ENCODE measurements around the gene GLP2R.

Gene GLP2R

GRCh38 chr17:9874722-9875121, 49.0 kb downstream of the GLP2R start:
- H3K27ac ChIP-seq (ENCODE audit: low read depth, low read length), result no peak overlapping the region
- H3K79me2 ChIP-seq (ENCODE audit: control insufficient read depth, insufficient read depth, low read length), result no peaks in the 10 kb centered on the region
- H4K5ac ChIP-seq (ENCODE audit: low read length), result no peak overlapping the region
- no peak overlapping the region for H4K8ac ChIP-seq (ENCODE audit: low read depth, low read length)
- WGBS (ENCODE audit: extremely low coverage, insufficient coverage, low lambda C conversion rate), result no CpG with 5 or more reads among the region's 3 CpGs
- no peaks in the 10 kb centered on the region for H3K79me1 ChIP-seq (ENCODE audit: low read length)
- no peak overlapping the region for H2BK120ac ChIP-seq (ENCODE audit: low read depth, low read length)
- H3K9ac ChIP-seq (ENCODE audit: low read length), result no peak overlapping the region
- no peak overlapping the region for H3K4me2 ChIP-seq (ENCODE audit: low read length)
- no peak overlapping the region for H2BK5ac ChIP-seq (ENCODE audit: low read length)
- no peaks in the 10 kb centered on the region for H3K36me3 ChIP-seq (ENCODE audit: control insufficient read depth, insufficient read depth, low read length)
- H3K23ac ChIP-seq (ENCODE audit: low read length), result no peak overlapping the region
- no peak overlapping the region for H3K18ac ChIP-seq (ENCODE audit: low read length)
- H3K4ac ChIP-seq (ENCODE audit: low read depth, low read length), result no peak overlapping the region
- DNase-seq, result peak; percentile 14
- H2AK5ac ChIP-seq (ENCODE audit: low read length), result no peak overlapping the region
- H3K56ac ChIP-seq (ENCODE audit: low read length), result no peak overlapping the region
- H3K4me1 ChIP-seq (ENCODE audit: control insufficient read depth, low read depth, low read length), result no peaks in the 10 kb centered on the region
- H3K27me3 ChIP-seq (ENCODE audit: insufficient read depth, low read length, poor library complexity), result no peaks in the 10 kb centered on the region
- no peak overlapping the region for H2BK15ac ChIP-seq (replicated peaks; ENCODE audit: low read depth)
- H3K4me3 ChIP-seq (ENCODE audit: low read length), result no peak overlapping the region

GRCh38 chr17:9875441-9875840, 49.7 kb downstream of the GLP2R start:
- Histone ChIP-seq H3K4ac (ENCODE audit: low read depth, low read length) (no peak overlapping the region), H3K9ac (ENCODE audit: low read length) (no peak overlapping the region), H3K36me3 (ENCODE audit: control insufficient read depth, insufficient read depth, low read length) (no peaks in the 10 kb centered on the region), H3K79me1 (ENCODE audit: low read length) (no peaks in the 10 kb centered on the region), H3K56ac (ENCODE audit: low read length) (no peak overlapping the region), H2BK15ac (replicated peaks; ENCODE audit: low read depth) (no peak overlapping the region), H3K4me3 (ENCODE audit: low read length) (no peak overlapping the region), H3K23ac (ENCODE audit: low read length) (no peak overlapping the region), H2AK5ac (ENCODE audit: low read length) (no peak overlapping the region), H2BK120ac (ENCODE audit: low read depth, low read length) (no peak overlapping the region), H3K4me1 (ENCODE audit: control insufficient read depth, low read depth, low read length) (no peaks in the 10 kb centered on the region), H3K27ac (ENCODE audit: low read depth, low read length) (no peak overlapping the region), H3K79me2 (ENCODE audit: control insufficient read depth, insufficient read depth, low read length) (no peaks in the 10 kb centered on the region), H3K27me3 (ENCODE audit: insufficient read depth, low read length, poor library complexity) (no peaks in the 10 kb centered on the region), H3K18ac (ENCODE audit: low read length) (no peak overlapping the region), H3K4me2 (ENCODE audit: low read length) (no peak overlapping the region), H4K8ac (ENCODE audit: low read depth, low read length) (no peak overlapping the region), H2BK5ac (ENCODE audit: low read length) (no peak overlapping the region), H4K5ac (ENCODE audit: low read length) (no peak overlapping the region)
- WGBS (ENCODE audit: extremely low coverage, insufficient coverage, low lambda C conversion rate), result no CpG with 5 or more reads among the region's 3 CpGs
- DNase-seq, result peak; percentile 58

- Histone ChIP-seq H3K56ac (ENCODE audit: low read length) (no peak overlapping the region), H2AK5ac (ENCODE audit: low read length) (no peak overlapping the region), H4K5ac (ENCODE audit: low read length) (no peak overlapping the region), H3K27ac (ENCODE audit: low read depth, low read length) (no peak overlapping the region), H3K23ac (ENCODE audit: low read length) (no peak overlapping the region), H3K4me3 (ENCODE audit: low read length) (no peak overlapping the region), H3K4ac (ENCODE audit: low read depth, low read length) (no peak overlapping the region), H3K9ac (ENCODE audit: low read length) (no peak overlapping the region), H4K8ac (ENCODE audit: low read depth, low read length) (no peak overlapping the region), H2BK15ac (replicated peaks; ENCODE audit: low read depth) (no peak overlapping the region), H3K79me2 (ENCODE audit: control insufficient read depth, insufficient read depth, low read length) (no peaks in the 10 kb centered on the region), H2BK120ac (ENCODE audit: low read depth, low read length) (no peak overlapping the region), H3K36me3 (ENCODE audit: control insufficient read depth, insufficient read depth, low read length) (no peaks in the 10 kb centered on the region), H3K79me1 (ENCODE audit: low read length) (no peaks in the 10 kb centered on the region), H3K4me2 (ENCODE audit: low read length) (no peak overlapping the region), H3K18ac (ENCODE audit: low read length) (no peak overlapping the region), H2BK5ac (ENCODE audit: low read length) (no peak overlapping the region), H3K4me1 (ENCODE audit: control insufficient read depth, low read depth, low read length) (no peaks in the 10 kb centered on the region), H3K27me3 (ENCODE audit: insufficient read depth, low read length, poor library complexity) (no peaks in the 10 kb centered on the region)
- no CpG with 5 or more reads among the region's 3 CpGs for WGBS (ENCODE audit: extremely low coverage, insufficient coverage, low lambda C conversion rate)
- DNase-seq, result no peak
These were observed 52.6 kb downstream of the GLP2R start for GRCh38 chr17:9878356-9878755.

- H3K23ac ChIP-seq (ENCODE audit: low read length), result no peak overlapping the region
- no peak overlapping the region for H3K4ac ChIP-seq (ENCODE audit: low read depth, low read length)
- H3K79me1 ChIP-seq (ENCODE audit: low read length), result no peaks in the 10 kb centered on the region
- H3K27ac ChIP-seq (ENCODE audit: low read depth, low read length), result no peak overlapping the region
- no CpG with 5 or more reads among the region's 8 CpGs for WGBS (ENCODE audit: extremely low coverage, insufficient coverage, low lambda C conversion rate)
- no peaks in the 10 kb centered on the region for H3K4me1 ChIP-seq (ENCODE audit: control insufficient read depth, low read depth, low read length)
- no peaks in the 10 kb centered on the region for H3K79me2 ChIP-seq (ENCODE audit: control insufficient read depth, insufficient read depth, low read length)
- H2BK120ac ChIP-seq (ENCODE audit: low read depth, low read length), result no peak overlapping the region
- H4K8ac ChIP-seq (ENCODE audit: low read depth, low read length), result no peak overlapping the region
- H2BK5ac ChIP-seq (ENCODE audit: low read length), result no peak overlapping the region
- H3K9ac ChIP-seq (ENCODE audit: low read length), result no peak overlapping the region
- H3K27me3 ChIP-seq (ENCODE audit: insufficient read depth, low read length, poor library complexity), result no peaks in the 10 kb centered on the region
- H2BK15ac ChIP-seq (replicated peaks; ENCODE audit: low read depth), result no peak overlapping the region
- DNase-seq, result no peak
- H4K5ac ChIP-seq (ENCODE audit: low read length), result no peak overlapping the region
- H3K56ac ChIP-seq (ENCODE audit: low read length), result no peak overlapping the region
- H2AK5ac ChIP-seq (ENCODE audit: low read length), result no peak overlapping the region
- H3K18ac ChIP-seq (ENCODE audit: low read length), result no peak overlapping the region
- no peak overlapping the region for H3K4me2 ChIP-seq (ENCODE audit: low read length)
- no peaks in the 10 kb centered on the region for H3K36me3 ChIP-seq (ENCODE audit: control insufficient read depth, insufficient read depth, low read length)
- H3K4me3 ChIP-seq (ENCODE audit: low read length), result no peak overlapping the region
These were observed 53.2 kb downstream of the GLP2R start for GRCh38 chr17:9878786-9879525.

- Histone ChIP-seq H2BK120ac (ENCODE audit: low read depth, low read length) (no peak overlapping the region), H3K79me2 (ENCODE audit: control insufficient read depth, insufficient read depth, low read length) (no peaks in the 10 kb centered on the region), H3K9ac (ENCODE audit: low read length) (no peak overlapping the region), H2BK5ac (ENCODE audit: low read length) (no peak overlapping the region), H3K36me3 (ENCODE audit: control insufficient read depth, insufficient read depth, low read length) (no peaks in the 10 kb centered on the region), H3K4ac (ENCODE audit: low read depth, low read length) (no peak overlapping the region), H3K4me2 (ENCODE audit: low read length) (no peak overlapping the region), H3K23ac (ENCODE audit: low read length) (no peak overlapping the region), H3K27me3 (ENCODE audit: insufficient read depth, low read length, poor library complexity) (no peaks in the 10 kb centered on the region), H2BK15ac (replicated peaks; ENCODE audit: low read depth) (no peak overlapping the region), H3K4me1 (ENCODE audit: control insufficient read depth, low read depth, low read length) (no peaks in the 10 kb centered on the region), H4K5ac (ENCODE audit: low read length) (no peak overlapping the region), H3K79me1 (ENCODE audit: low read length) (no peaks in the 10 kb centered on the region), H4K8ac (ENCODE audit: low read depth, low read length) (no peak overlapping the region), H3K4me3 (ENCODE audit: low read length) (no peak overlapping the region), H2AK5ac (ENCODE audit: low read length) (no peak overlapping the region), H3K56ac (ENCODE audit: low read length) (no peak overlapping the region), H3K27ac (ENCODE audit: low read depth, low read length) (no peak overlapping the region), H3K18ac (ENCODE audit: low read length) (no peak overlapping the region)
- DNase-seq, result no peak
- no CpG with 5 or more reads among the region's 3 CpGs for WGBS (ENCODE audit: extremely low coverage, insufficient coverage, low lambda C conversion rate)
These were observed 54.9 kb downstream of the GLP2R start for GRCh38 chr17:9880582-9880999.

- Histone ChIP-seq H3K27ac (ENCODE audit: low read depth, low read length) (no peak overlapping the region), H2AK5ac (ENCODE audit: low read length) (no peak overlapping the region), H3K27me3 (ENCODE audit: insufficient read depth, low read length, poor library complexity) (no peaks in the 10 kb centered on the region), H4K5ac (ENCODE audit: low read length) (no peak overlapping the region), H3K4me2 (ENCODE audit: low read length) (no peak overlapping the region), H3K9ac (ENCODE audit: low read length) (no peak overlapping the region), H4K8ac (ENCODE audit: low read depth, low read length) (no peak overlapping the region), H3K4ac (ENCODE audit: low read depth, low read length) (no peak overlapping the region), H2BK15ac (replicated peaks; ENCODE audit: low read depth) (no peak overlapping the region), H3K4me1 (ENCODE audit: control insufficient read depth, low read depth, low read length) (no peaks in the 10 kb centered on the region), H3K56ac (ENCODE audit: low read length) (no peak overlapping the region), H2BK120ac (ENCODE audit: low read depth, low read length) (no peak overlapping the region), H3K18ac (ENCODE audit: low read length) (no peak overlapping the region), H3K4me3 (ENCODE audit: low read length) (no peak overlapping the region), H3K79me2 (ENCODE audit: control insufficient read depth, insufficient read depth, low read length) (no peaks in the 10 kb centered on the region), H3K79me1 (ENCODE audit: low read length) (no peaks in the 10 kb centered on the region), H3K23ac (ENCODE audit: low read length) (no peak overlapping the region), H3K36me3 (ENCODE audit: control insufficient read depth, insufficient read depth, low read length) (no peaks in the 10 kb centered on the region), H2BK5ac (ENCODE audit: low read length) (no peak overlapping the region)
- no peak for DNase-seq
These were observed 57.7 kb downstream of the GLP2R start for GRCh38 chr17:9883451-9883850.

All from mesendoderm (in vitro differentiated cells).